ENCODE measurements around the gene TRABD.

The TRABD gene

DNA sequence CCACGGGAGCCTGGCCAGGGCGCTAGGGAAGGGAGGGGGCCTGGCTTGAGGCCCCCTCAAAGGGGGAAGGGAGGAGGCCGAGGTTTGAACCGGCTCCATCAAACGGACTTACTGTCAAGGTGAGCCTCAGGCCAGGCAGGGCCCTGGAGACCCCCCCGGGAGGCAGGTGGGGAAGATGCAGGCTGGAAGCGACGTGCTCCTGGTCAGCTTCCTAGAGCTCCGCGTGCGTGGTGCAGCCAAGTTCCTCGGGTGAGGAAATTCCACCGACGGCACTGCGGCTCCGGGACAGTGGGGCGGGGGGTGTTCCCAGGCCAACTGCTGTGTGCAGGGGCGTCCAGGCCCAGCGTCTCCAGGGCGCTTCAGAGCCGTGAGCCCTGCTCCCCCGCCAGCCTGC, 7.2 kb upstream of the TRABD start:
- no peak for DNase-seq (ENCODE audit: low read depth)
- no peak overlapping the region for H3K4me3 ChIP-seq (ENCODE audit: control insufficient read depth, low read depth, low read length)
- TF ChIP-seq, protein P1, sequence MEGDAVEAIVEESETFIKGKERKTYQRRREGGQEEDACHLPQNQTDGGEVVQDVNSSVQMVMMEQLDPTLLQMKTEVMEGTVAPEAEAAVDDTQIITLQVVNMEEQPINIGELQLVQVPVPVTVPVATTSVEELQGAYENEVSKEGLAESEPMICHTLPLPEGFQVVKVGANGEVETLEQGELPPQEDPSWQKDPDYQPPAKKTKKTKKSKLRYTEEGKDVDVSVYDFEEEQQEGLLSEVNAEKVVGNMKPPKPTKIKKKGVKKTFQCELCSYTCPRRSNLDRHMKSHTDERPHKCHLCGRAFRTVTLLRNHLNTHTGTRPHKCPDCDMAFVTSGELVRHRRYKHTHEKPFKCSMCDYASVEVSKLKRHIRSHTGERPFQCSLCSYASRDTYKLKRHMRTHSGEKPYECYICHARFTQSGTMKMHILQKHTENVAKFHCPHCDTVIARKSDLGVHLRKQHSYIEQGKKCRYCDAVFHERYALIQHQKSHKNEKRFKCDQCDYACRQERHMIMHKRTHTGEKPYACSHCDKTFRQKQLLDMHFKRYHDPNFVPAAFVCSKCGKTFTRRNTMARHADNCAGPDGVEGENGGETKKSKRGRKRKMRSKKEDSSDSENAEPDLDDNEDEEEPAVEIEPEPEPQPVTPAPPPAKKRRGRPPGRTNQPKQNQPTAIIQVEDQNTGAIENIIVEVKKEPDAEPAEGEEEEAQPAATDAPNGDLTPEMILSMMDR (conservative IDR thresholded peaks at IDR 0.05; ENCODE audit: control insufficient read depth, insufficient read depth, low read depth, low read length), result no peak

DNA sequence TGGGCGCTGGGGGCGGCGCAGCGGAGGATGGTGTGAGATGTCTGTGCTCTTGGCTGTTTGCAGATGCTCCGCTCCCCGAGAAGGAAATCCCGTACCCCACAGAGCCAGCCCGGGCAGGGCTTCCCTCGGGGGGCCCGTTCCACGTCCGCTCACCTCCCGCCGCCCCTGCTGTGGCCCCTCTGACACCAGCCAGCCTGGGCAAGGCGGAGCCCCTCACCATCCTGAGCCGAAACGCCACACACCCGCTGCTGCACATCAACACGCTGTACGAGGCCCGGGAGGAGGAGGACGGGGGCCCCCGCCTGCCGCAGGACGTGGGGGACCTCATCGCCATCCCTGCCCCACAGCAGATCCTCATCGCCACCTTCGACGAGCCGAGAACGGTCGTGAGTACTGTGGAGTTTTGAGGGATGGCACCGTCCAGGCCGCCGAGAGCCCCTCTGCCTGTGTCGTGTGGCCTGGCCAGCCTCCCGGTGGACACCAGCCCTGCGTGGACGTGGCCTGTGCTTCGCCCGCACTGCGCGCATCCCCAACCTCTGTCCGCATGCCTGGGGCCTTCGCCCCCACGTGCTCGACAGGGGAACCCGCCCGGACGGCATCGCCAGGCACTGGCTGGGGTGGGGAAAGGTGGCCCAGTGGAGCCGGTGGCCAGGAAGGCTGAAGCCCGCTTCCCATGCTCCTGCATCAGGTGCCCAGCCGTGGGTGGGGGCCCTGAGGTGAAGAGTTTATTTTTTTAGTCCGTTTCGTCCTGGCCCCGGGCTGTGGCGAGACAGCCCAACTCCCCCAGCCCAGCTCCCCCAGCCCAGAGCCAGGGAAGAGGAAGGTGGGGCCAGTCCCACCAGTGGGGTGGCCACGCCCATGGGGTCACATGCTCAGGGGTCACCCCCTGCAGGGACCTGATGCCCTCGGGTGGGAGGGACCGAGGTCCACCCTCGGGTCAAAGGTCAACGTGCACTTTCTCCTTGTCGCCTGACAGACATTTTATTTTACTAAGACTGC, 6.5 kb upstream of the TRABD start:
- no peak overlapping the region for H3K4me3 ChIP-seq (ENCODE audit: control insufficient read depth, low read depth, low read length)
- no peak for DNase-seq (ENCODE audit: low read depth)
- TF ChIP-seq, protein P1 (conservative IDR thresholded peaks at IDR 0.05; ENCODE audit: control insufficient read depth, insufficient read depth, low read depth, low read length), result no peak

DNA sequence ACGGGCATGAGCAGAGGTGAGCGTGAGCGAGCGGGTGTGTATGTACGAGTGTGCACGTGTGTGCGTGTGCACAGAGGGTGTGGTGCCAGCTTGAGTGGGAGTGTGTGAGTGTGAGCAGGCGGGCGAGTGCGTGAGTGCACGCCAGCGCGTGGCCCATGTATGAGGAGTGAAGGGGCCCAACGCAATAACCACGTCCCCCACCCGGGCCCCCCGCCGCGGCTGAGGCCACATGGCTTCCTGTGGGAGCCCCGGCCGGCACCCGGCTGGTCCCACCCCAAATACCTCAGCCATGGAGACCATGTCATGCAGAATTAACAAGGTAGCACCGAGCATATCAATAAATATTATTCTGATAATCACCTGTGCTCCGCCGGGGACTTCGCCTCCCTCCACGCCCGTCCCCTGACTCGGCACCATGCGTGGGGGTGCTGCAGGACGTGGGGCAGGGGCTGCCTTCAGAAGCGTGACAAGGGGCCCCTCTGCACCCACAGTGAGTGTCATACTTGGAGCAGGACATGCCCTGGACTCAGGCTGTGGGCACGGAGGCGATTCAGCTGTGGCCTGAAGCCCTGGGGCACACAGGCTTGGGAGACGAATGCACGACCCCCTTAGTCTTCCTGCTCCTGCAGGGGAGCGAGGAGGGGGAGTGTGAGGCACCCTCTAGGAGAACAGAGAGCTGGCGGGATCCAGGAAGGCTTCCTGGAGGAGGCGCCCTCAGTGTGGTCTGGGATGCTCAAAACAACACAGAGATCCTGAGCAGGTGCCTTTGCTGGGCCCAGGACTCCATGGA, 5.6 kb upstream of the TRABD start:
- no peak overlapping the region for H3K4me3 ChIP-seq (ENCODE audit: control insufficient read depth, low read depth, low read length)
- DNase-seq (ENCODE audit: low read depth), result no peak
- TF ChIP-seq, protein P1 (conservative IDR thresholded peaks at IDR 0.05; ENCODE audit: control insufficient read depth, insufficient read depth, low read depth, low read length), result no peak

DNA sequence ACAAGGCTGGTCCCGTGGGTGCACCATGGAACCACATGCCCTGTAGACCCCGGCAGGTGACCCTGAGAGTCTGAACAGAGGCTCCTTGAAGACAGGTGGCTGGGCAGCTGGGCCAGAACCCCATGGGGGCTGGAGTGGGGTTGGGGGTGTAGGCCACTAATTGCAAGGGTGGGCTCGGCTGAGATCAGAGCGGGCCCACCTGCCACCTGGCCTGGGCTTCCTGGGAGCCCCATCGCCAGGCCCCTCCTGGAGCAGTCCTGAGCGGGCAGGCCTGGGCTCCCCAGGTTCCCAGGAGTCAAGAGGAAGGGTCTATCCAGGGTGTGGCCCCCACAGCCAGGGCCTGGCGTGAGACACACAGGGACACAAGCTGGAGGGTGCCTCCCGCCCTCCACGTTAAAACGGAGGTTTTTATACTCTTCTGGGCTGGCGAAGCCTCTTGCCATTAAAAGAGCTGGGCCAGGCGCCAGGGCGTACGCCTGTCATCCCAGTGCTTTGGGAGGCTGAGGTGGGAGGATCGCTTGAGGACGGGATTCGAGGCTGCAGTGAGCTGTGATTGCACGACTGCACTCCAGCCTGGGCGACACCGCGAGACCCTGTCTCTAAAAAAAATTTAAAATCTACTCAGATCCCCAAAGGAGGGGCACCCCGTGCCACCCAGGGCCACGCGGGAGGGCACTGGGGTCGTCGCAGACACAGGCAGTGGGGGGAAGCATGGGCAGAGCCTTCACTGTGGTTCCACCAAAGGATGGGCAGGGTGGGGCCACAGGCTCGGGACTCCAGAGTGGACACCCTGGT, 4.8 kb upstream of the TRABD start:
- no peak for DNase-seq (ENCODE audit: low read depth)

DNA sequence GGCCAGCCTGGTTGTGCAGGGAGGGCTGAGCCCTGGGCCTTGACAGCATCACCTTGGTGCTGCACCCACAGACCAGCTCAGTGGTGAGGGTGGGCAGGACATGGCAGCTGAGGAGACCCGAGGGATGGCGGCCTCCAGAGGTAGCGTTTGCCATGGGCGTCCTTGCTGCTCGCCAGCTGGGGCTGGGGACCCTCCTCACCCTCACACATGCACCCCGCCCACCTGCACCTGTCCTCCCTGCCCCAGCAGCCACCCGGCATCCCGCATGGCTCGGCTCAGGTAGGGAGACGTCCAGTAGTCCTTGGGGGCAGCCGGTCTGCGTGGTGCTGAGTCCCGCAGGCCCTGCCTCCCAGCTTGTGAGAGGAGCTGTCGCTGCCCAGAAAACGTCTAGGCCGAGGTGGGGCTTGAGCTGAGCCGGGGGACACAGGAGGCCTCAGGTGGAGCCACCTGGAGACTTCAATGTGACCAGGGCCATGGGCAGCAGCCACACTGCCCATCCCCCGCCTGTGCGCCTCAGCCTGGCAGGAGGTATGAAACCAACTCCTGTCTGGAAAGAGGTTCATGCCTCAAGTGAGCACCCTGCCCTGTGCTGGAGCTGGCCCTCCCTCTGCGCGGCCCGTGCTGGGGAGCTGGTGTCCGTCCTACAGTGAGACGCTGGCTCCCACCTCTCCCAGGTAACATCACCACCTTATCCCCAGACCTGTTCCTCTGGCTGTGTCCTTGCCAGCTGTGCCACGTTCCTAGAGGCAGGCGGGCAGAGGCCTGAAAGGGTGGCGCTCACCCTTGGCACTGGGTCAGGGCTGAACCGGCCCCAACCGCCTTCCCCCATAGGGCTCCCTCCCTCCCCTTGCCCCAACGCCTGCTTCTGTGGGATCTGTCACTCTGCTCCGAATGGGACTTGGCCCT, 3.3 kb upstream of the TRABD start:
- H3K4me3 ChIP-seq (ENCODE audit: control insufficient read depth, low read depth, low read length), result no peak overlapping the region
- TF ChIP-seq, protein P1 (conservative IDR thresholded peaks at IDR 0.05; ENCODE audit: control insufficient read depth, insufficient read depth, low read depth, low read length), result no peak
- no peak for DNase-seq (ENCODE audit: low read depth)

More for the DNA sequence above, 4.8 kb upstream of the TRABD start:
- no peak overlapping the region for H3K4me3 ChIP-seq (ENCODE audit: control insufficient read depth, low read depth, low read length)
- TF ChIP-seq, protein P1 (conservative IDR thresholded peaks at IDR 0.05; ENCODE audit: control insufficient read depth, insufficient read depth, low read depth, low read length), result no peak

Data from fibroblast of mammary gland (primary cell).